ENCODE results near the gene RPS27.
"Not testable (repeated sequence)": the region's sequence is repeated elsewhere in the genome, so short reads cannot be mapped to it uniquely, and the experiment has no call there.

RPS27 gene

GRCh38 chr1:153987621-153988020 is 2.9 kb upstream of the RPS27 start:
- DNase-seq, result no peak

GRCh38 chr1:153991151-153991630 is 629 bp downstream of the RPS27 start:
- DNase-seq, result peak; percentile 50

- DNase-seq, result no peak
Observed at GRCh38 chr1:153991806-153992205, 1.2 kb downstream of the RPS27 start.

- no peak for DNase-seq
Observed at GRCh38 chr1:153995202-153995601, 4.6 kb downstream of the RPS27 start.

- DNase-seq, result no peak
Observed at GRCh38 chr1:153995640-153996039, 5.1 kb downstream of the RPS27 start.

- not testable (repeated sequence) for DNase-seq
Observed at GRCh38 chr1:153996882-153997281, 6.3 kb downstream of the RPS27 start.

- DNase-seq, result no peak
Observed at GRCh38 chr1:154000420-154000819, 9.9 kb downstream of the RPS27 start.

- peak; percentile 45 for DNase-seq
Observed at GRCh38 chr1:154006136-154006535, 15.6 kb downstream of the RPS27 start.

- no peak for DNase-seq
Observed at GRCh38 chr1:154012129-154012528, 21.6 kb downstream of the RPS27 start.

- not testable (repeated sequence) for DNase-seq
Observed at GRCh38 chr1:154012543-154012942, 22.0 kb downstream of the RPS27 start.

GRCh38 chr1:154014154-154014907 is 23.8 kb downstream of the RPS27 start:
- DNase-seq, result no peak

- no peak for DNase-seq
Observed at GRCh38 chr1:154019269-154019668, 28.7 kb downstream of the RPS27 start.

- DNase-seq, result no peak
Observed at GRCh38 chr1:154019940-154020339, 29.4 kb downstream of the RPS27 start.

GRCh38 chr1:154033697-154034096 is 43.1 kb downstream of the RPS27 start:
- DNase-seq, result not testable (repeated sequence)
